HG03039 (cell line): ENCODE results near the gene HMGXB4.

Experiments used
- ATAC-seq: cut with Tn5 transposase; IDR thresholded peaks from one replicate; pipeline ENCODE4 v1.9.1; 2021; ENCODE audit warnings: mild to moderate bottlenecking, moderate library complexity; ENCODE audit not compliant: unreplicated experiment

The HMGXB4 gene

DNA sequence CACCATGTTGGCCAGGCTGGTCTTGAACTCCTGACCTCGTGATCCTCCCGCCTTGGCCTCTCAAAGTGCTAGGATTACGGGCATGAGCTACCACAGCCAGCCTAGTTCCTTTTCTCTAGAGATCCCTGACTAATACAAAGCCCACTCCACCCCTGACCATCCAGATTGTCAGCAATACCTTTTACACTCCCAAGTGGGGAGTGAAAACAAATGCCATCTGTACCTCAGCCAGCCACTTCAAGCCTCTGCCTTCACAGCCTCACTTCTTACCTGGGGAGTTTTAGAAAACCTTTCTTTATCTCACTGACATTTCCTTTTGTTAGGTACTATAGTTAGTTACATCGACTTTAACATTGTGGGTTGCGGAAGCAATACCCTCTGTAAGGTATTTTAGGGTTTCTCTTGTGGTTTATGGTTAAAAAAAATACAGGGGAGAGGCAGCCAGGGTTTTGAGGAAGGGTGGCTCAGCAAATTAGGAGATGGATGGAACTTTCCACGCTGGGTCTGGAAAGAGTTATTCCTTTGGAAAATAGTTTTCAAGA lies 51.3 kb downstream of the HMGXB4 start:
- ATAC-seq, result peak; percentile 36

DNA sequence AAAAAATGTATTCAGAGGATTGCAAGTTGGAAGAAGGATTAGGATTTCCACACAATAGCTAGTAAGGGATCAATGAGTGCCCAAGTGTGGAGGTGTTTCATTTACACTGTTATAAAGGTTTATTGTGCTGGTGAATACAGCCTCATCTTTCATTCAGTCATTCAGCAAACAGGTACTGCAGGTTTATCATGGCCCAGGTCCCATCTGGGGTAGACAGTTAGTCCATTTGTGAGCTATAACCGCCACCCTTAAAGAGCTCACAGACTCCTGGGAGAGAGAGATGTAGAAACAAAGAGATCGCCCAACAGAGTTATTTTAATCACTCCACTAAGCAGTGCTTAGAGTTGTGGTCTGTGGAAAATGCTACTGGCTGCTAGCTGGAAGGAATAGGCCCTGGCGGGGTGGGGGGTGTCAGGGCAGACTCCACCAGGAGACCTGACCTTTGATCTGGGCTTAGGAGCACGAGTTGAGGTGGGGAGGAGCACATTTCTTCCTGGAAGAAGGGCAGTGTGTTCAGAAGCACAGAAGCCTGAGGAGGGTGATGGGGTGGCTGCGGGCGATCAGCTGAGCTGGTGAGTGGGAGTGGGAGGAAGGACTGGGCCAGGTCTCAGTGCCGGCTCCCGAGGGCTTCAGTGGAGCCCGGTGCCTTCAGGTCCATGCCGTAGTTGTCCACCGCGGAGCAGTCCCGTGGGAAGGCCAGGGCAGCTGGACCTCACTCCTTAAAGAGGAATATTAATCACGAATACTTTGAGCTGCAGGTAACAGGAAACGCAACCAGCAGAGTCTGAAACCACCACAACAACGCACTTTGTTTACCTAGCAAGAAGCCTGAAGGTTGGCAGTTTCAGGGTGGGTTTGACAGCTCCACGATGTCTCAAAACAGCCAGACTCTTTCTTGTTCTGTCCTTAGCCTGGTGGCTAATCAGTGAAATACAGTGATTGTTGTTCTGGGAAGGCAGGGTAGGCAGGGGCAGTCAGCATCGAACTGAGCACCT lies 53.6 kb downstream of the HMGXB4 start:
- ATAC-seq, result no peak

DNA sequence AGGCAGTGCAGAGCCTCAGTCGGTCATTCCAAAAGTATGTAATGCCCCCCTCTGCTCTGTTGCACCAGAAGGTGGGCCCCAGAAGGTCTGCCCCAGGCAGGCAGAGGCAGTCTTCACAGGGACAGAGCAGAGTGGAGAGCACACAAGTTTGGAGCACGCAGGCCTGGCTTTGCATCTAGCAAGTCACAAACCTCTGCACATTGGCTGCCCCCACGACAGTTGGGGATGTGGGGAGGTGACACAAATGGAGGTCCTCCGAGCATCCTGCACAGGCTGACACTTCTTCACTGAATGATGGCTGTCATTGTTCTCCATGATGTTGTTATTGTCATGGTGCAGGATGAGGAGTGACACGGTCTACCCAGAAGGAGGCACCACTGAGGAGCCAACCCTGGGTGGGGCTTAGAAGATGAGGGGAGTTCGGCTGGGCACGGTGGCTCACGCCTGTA lies 54.3 kb downstream of the HMGXB4 start:
- no peak for ATAC-seq

DNA sequence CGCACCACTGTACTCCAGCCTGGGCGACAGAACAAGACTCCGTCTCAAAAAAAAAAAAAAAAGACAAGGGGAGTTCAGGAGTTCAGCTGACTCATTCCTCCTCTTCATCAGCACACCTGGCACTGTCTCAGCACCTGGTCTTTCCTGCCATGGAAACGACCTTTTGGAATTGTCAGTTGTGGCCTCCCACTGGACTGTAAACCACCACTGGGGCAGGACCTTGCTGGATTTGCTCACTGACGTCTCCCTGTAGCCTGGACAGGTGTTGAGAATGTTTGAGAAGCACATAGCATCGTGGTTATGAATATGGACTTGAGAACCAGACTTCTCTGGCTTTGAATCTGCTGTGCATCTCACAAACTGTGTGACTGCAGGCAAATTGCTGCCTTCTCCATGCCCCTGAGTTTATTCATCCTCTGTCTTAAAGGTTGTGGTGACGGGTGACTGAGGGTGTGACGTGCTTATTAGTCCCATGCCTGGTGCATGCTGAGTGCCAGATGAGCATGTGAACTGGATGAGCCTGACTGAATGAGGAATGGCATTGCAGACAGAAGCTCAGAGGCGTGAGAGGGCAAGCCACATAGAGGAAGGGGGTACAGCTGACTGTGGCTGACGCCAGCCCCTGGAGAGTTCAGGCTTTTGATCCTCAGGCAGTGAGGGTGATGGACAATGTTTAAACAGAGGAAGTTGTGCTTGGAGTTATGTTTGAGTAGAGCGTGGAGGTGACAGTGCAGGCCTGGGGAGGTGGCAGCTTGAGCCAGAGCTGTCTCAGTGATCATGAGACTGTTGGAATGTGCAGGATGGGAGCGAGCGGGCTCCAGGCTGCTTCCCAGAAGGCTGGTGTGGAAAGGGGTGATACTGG lies 55.1 kb downstream of the HMGXB4 start:
- no peak for ATAC-seq

DNA sequence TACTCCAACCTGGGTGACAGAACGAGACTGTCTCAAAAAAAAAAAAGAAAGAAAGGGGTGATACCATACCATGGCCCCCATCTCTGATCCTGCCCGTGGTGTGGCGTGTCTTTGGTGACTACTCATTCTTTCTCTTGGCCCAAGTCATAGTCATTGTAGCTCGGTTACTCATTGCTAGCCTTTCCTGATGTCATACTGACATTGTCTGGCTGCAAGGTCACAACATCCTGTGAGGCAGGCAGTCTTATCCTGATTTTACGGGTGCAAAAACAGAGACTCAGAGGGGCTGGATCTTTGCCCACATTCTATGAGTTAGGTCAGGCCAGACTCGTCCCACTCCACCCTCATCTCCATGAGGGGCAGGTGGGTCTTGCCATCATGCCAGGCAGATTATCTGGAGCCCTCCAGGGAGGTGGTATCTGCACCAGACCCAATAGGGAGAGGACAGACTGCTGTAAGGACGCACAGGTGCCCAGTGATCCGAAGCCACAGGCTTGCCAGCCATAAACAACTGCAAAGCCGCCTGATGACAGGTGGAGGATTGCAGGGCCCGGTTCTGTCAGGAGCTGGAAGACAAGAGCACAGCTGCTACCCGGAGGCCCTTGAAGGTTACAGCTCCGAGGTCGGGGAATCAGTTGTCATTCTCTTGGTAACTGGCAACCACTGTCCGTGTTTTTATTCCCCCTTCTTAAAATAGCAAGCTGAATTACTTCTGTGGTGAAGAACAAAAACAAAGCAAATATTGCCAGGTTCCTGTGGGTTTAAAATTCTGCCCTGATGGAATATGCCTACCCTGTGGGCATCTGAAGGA lies 56.2 kb downstream of the HMGXB4 start:
- ATAC-seq, result no peak

DNA sequence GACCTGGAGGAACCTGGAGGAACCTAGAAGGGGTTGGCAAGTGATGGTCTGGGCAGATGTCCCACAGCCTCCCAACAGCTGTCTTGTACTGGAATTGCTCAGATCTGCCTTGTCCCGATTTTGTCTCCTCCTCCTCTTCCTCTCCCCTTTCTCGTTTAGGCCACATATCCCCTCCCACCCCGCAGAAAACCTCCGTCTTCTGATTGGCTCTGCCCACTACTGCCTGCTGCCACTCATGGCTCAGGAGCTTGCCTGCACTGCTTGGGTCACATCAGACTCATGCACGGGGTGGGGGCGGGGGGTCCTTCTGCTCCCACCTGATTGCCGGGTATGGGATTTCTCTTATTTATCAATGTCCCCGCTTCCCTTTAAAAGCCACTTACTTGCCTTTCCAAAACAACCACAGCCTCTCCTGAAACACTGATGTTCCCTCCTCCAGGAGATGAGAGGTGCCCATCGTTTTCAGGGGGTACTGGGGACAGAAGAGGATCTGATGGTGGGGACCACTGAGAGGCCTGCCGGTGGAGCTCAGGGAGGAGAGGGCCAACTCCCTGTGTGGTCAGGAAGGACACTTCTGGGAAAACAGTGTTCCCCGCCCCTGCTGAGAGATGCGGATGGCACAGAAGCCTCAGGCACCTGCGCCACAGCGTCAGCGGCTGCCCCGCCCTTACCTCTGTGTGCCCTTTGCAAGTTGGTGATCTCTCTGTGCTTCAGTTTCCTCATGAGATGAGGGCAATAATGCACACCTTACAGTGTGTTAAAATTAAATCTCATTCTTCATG lies 57.1 kb downstream of the HMGXB4 start:
- ATAC-seq, result no peak

DNA sequence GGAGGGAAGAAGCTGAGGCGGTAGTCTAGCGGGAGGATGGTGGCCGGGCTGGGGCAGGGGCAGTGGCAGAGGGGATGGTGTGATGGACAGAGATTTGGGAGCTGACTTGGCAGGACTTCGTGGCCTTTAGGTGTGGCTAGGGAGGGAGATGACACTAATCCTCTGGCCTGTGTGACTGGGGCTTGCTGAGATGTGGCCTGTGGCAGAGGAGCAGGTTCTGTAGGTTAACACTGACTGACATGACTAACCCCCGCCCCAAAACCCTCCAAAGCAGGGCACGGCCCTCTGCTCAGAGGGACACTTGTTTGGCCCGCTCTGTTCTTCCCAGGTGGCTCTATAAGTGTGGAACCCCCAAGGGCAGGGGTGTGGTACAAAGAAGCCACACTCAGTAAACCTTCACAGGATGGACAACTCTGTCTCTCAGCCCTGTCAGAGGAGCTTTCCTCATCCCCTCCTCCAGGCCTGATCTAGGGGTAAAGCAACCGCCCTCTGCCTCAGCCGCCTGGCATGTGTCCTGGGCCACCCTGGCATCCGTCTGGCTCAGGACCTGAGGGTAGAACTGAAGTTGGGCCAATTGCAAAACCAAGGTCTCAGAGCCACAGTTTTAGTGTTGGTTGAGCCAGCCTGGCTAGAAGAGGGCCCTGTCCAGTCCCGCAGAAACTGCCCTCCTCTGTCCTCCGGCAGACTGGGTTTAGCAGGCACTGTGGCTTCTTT lies 58.0 kb downstream of the HMGXB4 start:
- no peak for ATAC-seq

DNA sequence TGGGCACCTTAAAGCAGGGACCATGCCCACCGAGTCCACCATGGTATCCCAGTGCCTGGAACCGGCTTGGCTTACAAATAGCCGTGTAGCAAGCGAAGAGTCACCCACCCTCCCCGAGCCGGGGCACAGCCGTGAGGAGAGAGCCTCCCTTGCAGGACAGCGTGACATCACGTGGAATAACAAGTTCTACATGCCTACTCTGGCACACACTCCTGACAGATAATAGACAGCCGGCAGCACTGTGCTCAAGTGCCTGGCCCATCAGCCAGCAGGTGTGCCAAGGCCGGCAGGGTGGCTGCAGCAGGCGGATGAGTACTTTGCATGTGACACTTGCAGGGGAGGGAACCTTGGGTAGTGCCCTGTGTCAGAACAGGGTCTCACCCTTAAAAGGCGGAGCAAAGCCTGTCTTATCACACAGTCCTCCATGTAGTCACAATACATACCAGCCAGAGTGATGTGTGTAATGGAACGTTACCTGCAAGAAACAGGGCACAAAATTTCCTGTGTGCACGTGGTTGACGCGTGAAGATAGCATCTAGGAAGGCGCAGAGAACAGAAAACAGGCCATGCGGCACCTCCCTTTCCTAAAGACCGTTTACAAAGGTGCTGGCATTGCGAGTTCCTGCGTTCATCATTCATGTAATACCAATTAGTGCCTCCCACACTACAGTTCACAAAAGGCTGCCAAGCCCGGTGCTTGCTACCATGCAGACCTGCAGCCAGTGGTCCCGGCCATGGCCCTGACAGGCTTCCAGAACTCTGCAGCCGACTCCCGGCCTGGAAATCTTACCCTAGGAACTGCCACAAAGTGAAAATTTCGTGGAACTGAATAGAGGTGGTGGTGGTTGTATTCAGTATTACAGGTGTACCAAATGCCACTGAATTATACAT lies 58.8 kb downstream of the HMGXB4 start:
- no peak for ATAC-seq

DNA sequence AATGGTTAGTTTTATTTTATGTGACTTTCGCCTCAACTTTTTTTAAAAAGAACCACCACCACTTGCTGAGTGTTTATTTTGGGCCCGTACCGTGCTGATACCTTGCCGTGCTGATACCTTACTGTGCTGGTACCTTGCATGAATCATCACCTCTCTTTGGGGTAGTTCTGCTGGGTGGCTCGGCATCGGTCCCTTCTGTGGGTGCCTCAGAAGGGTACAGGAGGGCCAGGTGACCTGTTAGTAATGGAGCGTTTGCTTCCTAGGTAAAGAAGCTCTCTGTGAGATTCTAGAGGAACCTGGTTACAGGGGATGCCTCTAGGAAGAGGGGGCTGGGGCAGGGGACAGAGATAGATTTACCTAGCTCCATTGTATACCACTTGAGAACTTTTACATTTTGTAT lies 59.5 kb downstream of the HMGXB4 start:
- no peak for ATAC-seq

DNA sequence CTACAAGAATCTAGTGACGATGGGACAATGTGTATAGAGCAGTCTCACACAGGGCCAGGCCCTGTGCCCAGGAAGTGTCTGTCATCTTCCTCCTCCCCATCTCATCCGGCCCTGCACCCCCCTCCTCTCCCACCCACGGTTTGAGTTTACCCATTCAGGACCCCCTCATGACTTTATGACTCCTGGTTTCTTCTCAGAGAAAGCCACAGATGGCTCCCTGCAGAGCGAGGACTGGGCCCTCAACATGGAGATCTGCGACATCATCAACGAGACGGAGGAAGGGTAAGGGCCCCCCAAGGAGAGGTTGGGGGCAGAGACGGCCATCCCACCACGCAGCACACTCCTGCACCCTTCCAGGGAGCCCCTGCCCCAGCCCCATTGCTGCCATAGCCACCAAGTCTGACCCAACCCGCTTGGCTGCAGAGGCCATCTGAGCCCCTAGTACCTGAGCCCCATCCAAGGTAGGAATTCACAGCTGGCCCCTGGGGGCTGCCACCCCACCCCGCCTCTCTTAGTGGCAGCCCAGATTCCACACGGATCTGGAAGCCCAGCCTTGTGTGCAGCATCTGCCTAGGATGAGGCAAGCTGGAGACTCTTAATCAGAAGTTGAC lies 60.5 kb downstream of the HMGXB4 start:
- ATAC-seq, result no peak

DNA sequence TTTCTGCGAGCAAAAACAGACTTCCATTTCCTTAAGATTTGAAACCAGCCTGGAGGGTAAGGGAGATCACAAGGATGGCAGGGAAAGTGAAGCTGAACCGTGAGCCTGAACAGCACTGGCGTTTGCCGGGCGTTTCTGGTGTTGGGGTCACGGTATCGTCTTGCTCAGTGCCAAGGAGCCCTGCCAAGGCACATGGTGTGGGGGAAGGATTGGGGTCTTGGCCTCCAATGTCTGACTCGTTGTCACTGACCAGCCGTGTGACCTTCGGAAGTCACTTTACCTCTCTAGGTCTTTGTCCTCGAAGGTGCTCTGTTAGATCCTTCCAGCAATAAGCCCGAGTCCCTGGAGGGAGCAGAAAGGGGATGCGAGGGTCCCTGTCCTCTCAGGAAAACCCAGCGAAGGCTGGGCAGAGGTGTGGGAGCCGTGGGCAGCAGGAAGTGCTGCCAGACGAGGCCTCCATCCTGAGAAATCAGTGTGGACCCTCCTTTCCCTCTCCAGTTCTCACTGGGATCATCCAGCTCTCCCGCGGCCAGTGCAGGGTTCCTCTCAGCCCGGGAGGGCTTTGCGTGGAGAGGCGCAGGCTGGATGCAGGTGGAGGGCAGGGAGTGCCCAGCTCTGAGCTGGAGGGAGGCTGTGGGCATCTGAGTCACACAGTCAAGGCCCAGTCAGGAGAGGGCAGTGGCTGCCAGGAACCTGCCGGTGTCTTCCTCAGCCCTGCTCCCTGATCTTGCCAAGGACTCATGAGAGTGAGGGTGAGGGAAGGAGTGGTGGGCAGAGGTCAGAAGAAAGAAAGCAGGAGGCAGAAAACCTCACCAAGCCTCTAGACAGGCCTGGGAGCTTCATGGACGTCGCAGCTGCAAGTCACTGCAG lies 61.3 kb downstream of the HMGXB4 start:
- ATAC-seq, result no peak

DNA sequence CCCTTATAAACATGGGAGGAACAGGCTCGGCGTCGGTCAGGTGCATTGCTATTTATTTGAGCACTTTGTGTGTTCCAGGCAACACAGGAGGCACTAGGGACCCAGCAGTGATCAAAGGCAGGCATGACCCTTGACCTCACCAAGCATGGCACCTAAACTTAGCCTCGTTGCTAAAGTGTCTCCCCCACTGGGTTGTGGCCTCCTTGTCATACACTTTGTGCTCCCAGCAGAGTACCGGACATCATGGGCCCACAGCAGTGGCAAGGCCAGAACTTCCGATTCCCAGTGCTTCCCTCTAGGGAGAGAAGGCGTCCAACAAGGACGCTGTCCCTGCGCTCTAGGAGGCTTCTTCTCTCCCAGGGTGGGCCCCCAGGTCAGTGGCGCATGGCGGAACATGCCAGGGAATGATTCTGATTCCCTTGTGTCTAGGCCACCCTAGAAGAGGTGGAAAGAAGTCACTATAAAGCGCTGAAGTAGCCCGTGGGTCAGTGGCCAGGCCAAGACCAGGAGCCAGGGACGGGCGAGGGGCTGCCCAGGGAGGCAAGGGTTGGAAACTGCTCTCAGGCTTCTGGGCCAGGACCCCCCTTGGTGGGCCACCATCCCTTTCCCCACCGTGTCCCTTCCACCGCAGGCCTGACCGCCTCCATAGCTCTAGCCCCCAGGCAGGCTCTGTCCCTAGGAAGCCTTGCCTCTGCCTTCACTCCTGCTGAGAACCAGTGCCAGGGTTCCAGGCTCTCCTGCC lies 62.1 kb downstream of the HMGXB4 start:
- no peak for ATAC-seq

DNA sequence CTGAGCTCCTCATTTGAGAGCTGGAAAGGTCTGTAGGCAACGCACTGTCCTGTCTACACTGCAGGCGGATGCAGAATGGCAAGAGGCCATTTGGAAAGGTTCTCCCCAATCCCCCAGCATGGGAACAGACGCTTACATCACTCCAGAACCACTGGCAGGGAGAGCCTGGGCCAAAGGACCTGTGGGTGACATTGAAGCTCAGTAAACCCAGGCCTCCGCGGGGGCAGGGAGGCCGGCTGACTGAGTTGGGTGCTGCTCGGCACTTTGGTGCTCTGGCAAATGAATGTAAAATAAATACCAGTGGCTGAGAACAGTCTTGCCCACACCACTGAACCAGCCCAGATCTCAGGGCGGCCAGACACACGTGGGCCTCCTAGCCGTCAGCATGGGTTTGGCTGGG lies 64.8 kb downstream of the HMGXB4 start:
- no peak for ATAC-seq

DNA sequence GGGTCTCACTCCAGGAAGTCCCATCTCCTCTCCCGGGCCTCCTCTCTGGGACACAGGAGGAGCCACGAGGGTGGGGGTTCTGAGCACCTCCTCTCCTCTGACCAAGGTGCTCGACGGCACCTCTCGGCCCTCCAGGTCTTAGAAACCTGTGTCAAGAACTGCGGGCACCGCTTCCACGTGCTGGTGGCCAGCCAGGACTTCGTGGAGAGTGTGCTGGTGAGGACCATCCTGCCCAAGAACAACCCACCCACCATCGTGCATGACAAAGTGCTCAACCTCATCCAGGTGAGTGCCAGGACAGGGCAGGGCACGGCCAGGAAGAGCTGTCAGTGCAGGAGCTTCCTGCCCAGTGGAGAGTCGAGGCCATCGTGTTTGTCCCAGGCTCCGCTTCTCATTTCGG lies 65.6 kb downstream of the HMGXB4 start:
- no peak for ATAC-seq

DNA sequence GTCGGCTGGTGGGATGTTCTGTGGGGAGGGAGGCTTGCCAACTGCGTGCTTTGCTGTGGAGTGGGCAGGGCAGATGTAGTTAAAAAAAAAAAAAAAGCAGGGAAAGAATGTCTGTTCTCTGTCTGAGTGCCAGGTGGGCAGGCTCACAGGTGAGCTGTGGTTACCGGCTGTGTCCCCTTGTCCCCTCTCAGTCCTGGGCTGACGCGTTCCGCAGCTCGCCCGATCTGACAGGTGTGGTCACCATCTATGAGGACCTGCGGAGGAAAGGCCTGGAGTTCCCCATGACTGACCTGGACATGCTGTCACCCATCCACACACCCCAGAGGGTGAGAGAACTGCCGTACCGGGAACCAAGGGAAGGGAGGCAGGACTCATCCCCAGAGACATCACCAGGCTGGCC lies 66.0 kb downstream of the HMGXB4 start:
- ATAC-seq, result no peak

DNA sequence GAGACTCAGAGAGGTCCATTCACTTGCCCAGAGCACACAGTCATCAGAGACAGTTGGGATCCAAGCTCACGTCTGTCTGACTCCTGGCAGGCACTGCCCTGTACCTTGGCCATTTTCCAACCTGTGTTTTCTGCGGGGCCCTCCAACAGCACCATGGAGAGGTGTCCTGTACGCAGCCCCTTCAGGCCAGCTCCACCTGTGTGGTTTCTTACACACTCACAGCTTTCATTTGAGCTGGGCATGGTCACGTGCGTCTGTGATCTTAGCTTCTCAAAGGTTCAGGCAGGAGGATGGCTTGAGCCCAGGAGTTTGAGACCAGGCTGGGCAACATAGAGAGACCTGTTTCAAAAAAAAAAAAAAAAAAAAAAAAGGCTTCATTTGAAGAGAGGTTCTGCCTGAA lies 66.8 kb downstream of the HMGXB4 start:
- ATAC-seq, result no peak
